GM23338 (cell line): Measurements from ENCODE around the gene RASGRP4. TPM values are rescaled to one million over a fixed set of nuclear protein-coding genes. Genes with fewer than 3 reads are reported as not detected.

Experiments
- ATAC-seq: fragments of 200-7000 bp; cut with Tn5 transposase; 3 replicates; pipeline ENCODE4 v1.9.1; 2020
- DNase-seq: peaks from one replicate; pipeline ENCODE4 v3.0.0-alpha.2; 2015; ENCODE audit warnings: low spot score
- H2AFZ ChIP-seq: fragments of 200-600 bp; sonication (generic); 2 replicates; pipeline ENCODE4 v1.8.0; 2016; ENCODE audit warnings: antibody characterized with exemption, mild to moderate bottlenecking, moderate library complexity
- H3F3A ChIP-seq: fragments of 200-600 bp; sonication (generic); replicated peaks from 2 replicates; pipeline ENCODE4 v1.8.0; 2017; ENCODE audit warnings: antibody characterized with exemption, mixed run types, low read depth
- H3K27ac ChIP-seq: fragments of 200-600 bp; sonication (generic); 2 replicates; pipeline ENCODE4 v1.6.1; 2016; ENCODE audit warnings: low read depth
- H3K27me3 ChIP-seq: fragments of 200-600 bp; sonication (generic); 2 replicates; pipeline ENCODE4 v1.8.0; 2016; ENCODE audit warnings: mild to moderate bottlenecking, mixed run types, moderate library complexity; ENCODE audit not compliant: insufficient read depth
- H3K36me3 ChIP-seq: fragments of 200-600 bp; sonication (generic); 2 replicates; pipeline ENCODE4 v1.8.0; 2016; ENCODE audit warnings: mild to moderate bottlenecking; ENCODE audit not compliant: insufficient read depth
- H3K4me1 ChIP-seq: fragments of 200-600 bp; sonication (generic); 2 replicates; pipeline ENCODE4 v1.8.0; 2016; ENCODE audit warnings: mild to moderate bottlenecking, moderate library complexity; ENCODE audit not compliant: insufficient read depth
- H3K4me2 ChIP-seq: fragments of 200-600 bp; sonication (generic); 2 replicates; pipeline ENCODE4 v1.7.1; 2017; ENCODE audit warnings: mixed run types
- H3K4me3 ChIP-seq: fragments of 200-600 bp; sonication (generic); 2 replicates; pipeline ENCODE4 v1.6.1; 2016; ENCODE audit warnings: mixed run types
- H3K79me2 ChIP-seq: fragments of 200-600 bp; sonication (generic); replicated peaks from 2 replicates; pipeline ENCODE4 v1.8.0; 2017; ENCODE audit warnings: mild to moderate bottlenecking; ENCODE audit not compliant: insufficient read depth
- H3K9me2 ChIP-seq: fragments of 200-600 bp; sonication (generic); 2 replicates; pipeline ENCODE4 v1.8.0; 2017; ENCODE audit not compliant: insufficient read depth
- H4K20me1 ChIP-seq: fragments of 200-600 bp; sonication (generic); replicated peaks from 2 replicates; pipeline ENCODE4 v1.8.0; 2017; ENCODE audit warnings: mild to moderate bottlenecking; ENCODE audit not compliant: insufficient read depth
- H3K27ac Mint-ChIP-seq: 2 replicates; pipeline ENCODE4 v1.8.0; 2020; ENCODE audit warnings: inconsistent platforms, mild to moderate bottlenecking, moderate library complexity, mixed read lengths
- H3K27me3 Mint-ChIP-seq: 3 replicates; pipeline ENCODE4 v1.8.0; 2022; ENCODE audit warnings: low read depth, mild to moderate bottlenecking, moderate library complexity, mixed read lengths, inconsistent platforms; ENCODE audit not compliant: insufficient read depth, poor library complexity
- H3K36me3 Mint-ChIP-seq: 3 replicates; pipeline ENCODE4 v1.8.0; 2021; ENCODE audit warnings: low read depth, mild to moderate bottlenecking, inconsistent platforms, moderate library complexity, mixed read lengths
- H3K4me1 Mint-ChIP-seq: 3 replicates; pipeline ENCODE4 v1.8.0; 2020; ENCODE audit warnings: mild to moderate bottlenecking, inconsistent platforms, mixed read lengths
- H3K4me3 Mint-ChIP-seq: 3 replicates; pipeline ENCODE4 v1.8.0; 2021; ENCODE audit warnings: moderate library complexity, mild to moderate bottlenecking, inconsistent platforms, mixed read lengths
- H3K9me3 Mint-ChIP-seq: 3 replicates; pipeline ENCODE4 v1.8.0; 2020; ENCODE audit warnings: moderate library complexity, mild to moderate bottlenecking, inconsistent platforms, mixed read lengths
- CREB1 ChIP-seq: fragments of 250-450 bp; sonication (Bioruptor Pico); IDR thresholded peaks from 2 replicates; pipeline ENCODE4 v1.5.0; 2020; ENCODE audit warnings: low read depth, mild to moderate bottlenecking, moderate library complexity
- EZH2 ChIP-seq: fragments of 200-600 bp; sonication (generic); IDR thresholded peaks from one replicate; pipeline ENCODE4 v1.8.0; 2017; ENCODE audit warnings: antibody characterized with exemption, mild to moderate bottlenecking, low read depth; ENCODE audit not compliant: unreplicated experiment
- EZH2phosphoT487 ChIP-seq: fragments of 200-600 bp; sonication (generic); IDR thresholded peaks from one replicate; pipeline ENCODE4 v1.8.1; 2018; ENCODE audit warnings: antibody characterized with exemption; ENCODE audit not compliant: unreplicated experiment
- NANOG ChIP-seq: IDR thresholded peaks from 2 replicates; pipeline ENCODE4 v1.6.1; 2016; ENCODE audit warnings: antibody characterized with exemption, borderline replicate concordance
- STAT1 ChIP-seq: IDR thresholded peaks from one replicate; pipeline ENCODE4 v1.6.1; 2016; ENCODE audit warnings: antibody characterized with exemption; ENCODE audit not compliant: unreplicated experiment
- ZNF114 ChIP-seq: fragments of 250-450 bp; sonication (Bioruptor Pico); IDR thresholded peaks from 2 replicates; pipeline ENCODE4 v1.5.0; 2020; ENCODE audit warnings: mild to moderate bottlenecking, moderate library complexity
- ZNF331 ChIP-seq: fragments of 250-450 bp; sonication (Bioruptor Pico); IDR thresholded peaks from 2 replicates; pipeline ENCODE4 v1.5.0; 2020; ENCODE audit warnings: low read depth, mild to moderate bottlenecking, moderate library complexity
- polyA plus RNA-seq: library from polyadenylated mRNA; unstranded; fragments of >200 nt; fragmentation: Nextera tagmentation; extraction: Ambion mirVana; gene quantifications from 2 replicates; pipeline ENCODE4 v1.2.1, GENCODE V29; 2016
- total RNA-seq: library from RNA; depleted of rRNA; stranded (reverse); fragments of >200 nt; shearing (Covaris generic); gene quantifications from 2 replicates; pipeline ENCODE4 v1.2.3, GENCODE V29; 2014
- TF ChIP-seq, protein P1 (sequence below): IDR thresholded peaks from 2 replicates; pipeline ENCODE4 v1.6.1; 2016; ENCODE audit warnings: antibody characterized with exemption
- TF ChIP-seq, protein P2 (sequence below): fragments of 250-450 bp; sonication (Bioruptor Pico); IDR thresholded peaks from 2 replicates; pipeline ENCODE4 v1.5.0; 2020; ENCODE audit warnings: mild to moderate bottlenecking, moderate library complexity
- TF ChIP-seq, protein P3 (sequence below): IDR thresholded peaks from one replicate; pipeline ENCODE4 v1.6.1; 2018; ENCODE audit warnings: antibody characterized with exemption; ENCODE audit not compliant: unreplicated experiment
- TF ChIP-seq, protein P4 (sequence below), 2 experiments: fragments of 200-600 bp in 1 of 2; sonication (generic) in 1 of 2; conservative IDR thresholded peaks; 2 replicates each; pipeline versions ENCODE4 v1.5.1 to v1.6.1; 2016 to 2017; ENCODE audit warnings: antibody characterized with exemption in 2 of 2, low read depth in 2 of 2, mild to moderate bottlenecking in 2 of 2, moderate library complexity in 1 of 2

The RASGRP4 gene
- total and polyA plus RNA-seq, 2 experiments from 2014 or later, result 1.6 to 3.6 TPM

DNA sequence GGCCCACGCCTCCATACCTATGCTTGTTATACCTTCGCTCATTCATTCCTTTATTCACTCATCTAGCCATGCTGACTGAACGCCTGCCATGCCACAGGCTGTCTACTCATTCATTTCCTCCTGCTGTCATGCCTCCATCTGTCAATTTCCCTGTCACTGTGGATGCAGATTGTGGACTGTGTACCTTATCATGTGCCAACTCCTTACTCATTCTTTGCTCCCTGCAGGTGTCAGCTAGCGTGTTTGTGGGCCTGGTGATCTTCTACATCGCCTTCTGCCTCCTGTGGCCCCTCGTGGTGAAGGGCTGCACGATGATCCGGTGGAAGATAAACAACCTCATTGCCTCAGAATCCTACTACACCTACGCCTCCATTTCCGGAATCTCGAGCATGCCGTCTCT, 55.7 kb downstream of the RASGRP4 start:
- DNase-seq (no peak), ATAC-seq (no peak)
- H3K27me3 Mint-ChIP-seq, result peaks cover 16% of the 10 kb centered on the region
- no peaks in the 10 kb centered on the region for H3K9me2 ChIP-seq
- H3K27me3 ChIP-seq, result no peaks in the 10 kb centered on the region
- peaks cover 5% of the 10 kb centered on the region; the same call in 1 of the 2 replicates for H3K4me1 ChIP-seq
- no peak overlapping the region for H3K4me2 ChIP-seq
- peaks cover 3% of the 10 kb centered on the region; the same call in 1 of the 3 replicates for H3K36me3 Mint-ChIP-seq
- TF ChIP-seq, protein P1, sequence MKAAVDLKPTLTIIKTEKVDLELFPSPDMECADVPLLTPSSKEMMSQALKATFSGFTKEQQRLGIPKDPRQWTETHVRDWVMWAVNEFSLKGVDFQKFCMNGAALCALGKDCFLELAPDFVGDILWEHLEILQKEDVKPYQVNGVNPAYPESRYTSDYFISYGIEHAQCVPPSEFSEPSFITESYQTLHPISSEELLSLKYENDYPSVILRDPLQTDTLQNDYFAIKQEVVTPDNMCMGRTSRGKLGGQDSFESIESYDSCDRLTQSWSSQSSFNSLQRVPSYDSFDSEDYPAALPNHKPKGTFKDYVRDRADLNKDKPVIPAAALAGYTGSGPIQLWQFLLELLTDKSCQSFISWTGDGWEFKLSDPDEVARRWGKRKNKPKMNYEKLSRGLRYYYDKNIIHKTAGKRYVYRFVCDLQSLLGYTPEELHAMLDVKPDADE, result no peak
- TF ChIP-seq CREB1 (CRISPR knock-in tag), result no peak
- TF ChIP-seq ZNF331 (CRISPR knock-in tag), result no peak
- TF ChIP-seq EZH2, result no peak
- TF ChIP-seq, protein P2, sequence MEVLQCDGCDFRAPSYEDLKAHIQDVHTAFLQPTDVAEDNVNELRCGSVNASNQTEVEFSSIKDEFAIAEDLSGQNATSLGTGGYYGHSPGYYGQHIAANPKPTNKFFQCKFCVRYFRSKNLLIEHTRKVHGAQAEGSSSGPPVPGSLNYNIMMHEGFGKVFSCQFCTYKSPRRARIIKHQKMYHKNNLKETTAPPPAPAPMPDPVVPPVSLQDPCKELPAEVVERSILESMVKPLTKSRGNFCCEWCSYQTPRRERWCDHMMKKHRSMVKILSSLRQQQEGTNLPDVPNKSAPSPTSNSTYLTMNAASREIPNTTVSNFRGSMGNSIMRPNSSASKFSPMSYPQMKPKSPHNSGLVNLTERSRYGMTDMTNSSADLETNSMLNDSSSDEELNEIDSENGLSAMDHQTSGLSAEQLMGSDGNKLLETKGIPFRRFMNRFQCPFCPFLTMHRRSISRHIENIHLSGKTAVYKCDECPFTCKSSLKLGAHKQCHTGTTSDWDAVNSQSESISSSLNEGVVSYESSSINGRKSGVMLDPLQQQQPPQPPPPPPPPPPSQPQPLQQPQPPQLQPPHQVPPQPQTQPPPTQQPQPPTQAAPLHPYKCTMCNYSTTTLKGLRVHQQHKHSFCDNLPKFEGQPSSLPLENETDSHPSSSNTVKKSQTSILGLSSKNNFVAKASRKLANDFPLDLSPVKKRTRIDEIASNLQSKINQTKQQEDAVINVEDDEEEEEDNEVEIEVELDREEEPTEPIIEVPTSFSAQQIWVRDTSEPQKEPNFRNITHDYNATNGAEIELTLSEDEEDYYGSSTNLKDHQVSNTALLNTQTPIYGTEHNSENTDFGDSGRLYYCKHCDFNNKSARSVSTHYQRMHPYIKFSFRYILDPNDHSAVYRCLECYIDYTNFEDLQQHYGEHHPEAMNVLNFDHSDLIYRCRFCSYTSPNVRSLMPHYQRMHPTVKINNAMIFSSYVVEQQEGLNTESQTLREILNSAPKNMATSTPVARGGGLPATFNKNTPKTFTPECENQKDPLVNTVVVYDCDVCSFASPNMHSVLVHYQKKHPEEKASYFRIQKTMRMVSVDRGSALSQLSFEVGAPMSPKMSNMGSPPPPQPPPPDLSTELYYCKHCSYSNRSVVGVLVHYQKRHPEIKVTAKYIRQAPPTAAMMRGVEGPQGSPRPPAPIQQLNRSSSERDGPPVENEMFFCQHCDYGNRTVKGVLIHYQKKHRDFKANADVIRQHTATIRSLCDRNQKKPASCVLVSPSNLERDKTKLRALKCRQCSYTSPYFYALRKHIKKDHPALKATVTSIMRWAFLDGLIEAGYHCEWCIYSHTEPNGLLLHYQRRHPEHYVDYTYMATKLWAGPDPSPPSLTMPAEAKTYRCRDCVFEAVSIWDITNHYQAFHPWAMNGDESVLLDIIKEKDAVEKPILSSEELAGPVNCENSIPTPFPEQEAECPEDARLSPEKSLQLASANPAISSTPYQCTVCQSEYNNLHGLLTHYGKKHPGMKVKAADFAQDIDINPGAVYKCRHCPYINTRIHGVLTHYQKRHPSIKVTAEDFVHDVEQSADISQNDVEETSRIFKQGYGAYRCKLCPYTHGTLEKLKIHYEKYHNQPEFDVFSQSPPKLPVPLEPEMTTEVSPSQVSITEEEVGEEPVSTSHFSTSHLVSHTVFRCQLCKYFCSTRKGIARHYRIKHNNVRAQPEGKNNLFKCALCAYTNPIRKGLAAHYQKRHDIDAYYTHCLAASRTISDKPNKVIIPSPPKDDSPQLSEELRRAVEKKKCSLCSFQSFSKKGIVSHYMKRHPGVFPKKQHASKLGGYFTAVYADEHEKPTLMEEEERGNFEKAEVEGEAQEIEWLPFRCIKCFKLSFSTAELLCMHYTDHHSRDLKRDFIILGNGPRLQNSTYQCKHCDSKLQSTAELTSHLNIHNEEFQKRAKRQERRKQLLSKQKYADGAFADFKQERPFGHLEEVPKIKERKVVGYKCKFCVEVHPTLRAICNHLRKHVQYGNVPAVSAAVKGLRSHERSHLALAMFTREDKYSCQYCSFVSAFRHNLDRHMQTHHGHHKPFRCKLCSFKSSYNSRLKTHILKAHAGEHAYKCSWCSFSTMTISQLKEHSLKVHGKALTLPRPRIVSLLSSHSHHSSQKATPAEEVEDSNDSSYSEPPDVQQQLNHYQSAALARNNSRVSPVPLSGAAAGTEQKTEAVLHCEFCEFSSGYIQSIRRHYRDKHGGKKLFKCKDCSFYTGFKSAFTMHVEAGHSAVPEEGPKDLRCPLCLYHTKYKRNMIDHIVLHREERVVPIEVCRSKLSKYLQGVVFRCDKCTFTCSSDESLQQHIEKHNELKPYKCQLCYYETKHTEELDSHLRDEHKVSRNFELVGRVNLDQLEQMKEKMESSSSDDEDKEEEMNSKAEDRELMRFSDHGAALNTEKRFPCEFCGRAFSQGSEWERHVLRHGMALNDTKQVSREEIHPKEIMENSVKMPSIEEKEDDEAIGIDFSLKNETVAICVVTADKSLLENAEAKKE, result no peak
- no peak for TF ChIP-seq STAT1
- no peak for TF ChIP-seq NANOG
- TF ChIP-seq, protein P3, sequence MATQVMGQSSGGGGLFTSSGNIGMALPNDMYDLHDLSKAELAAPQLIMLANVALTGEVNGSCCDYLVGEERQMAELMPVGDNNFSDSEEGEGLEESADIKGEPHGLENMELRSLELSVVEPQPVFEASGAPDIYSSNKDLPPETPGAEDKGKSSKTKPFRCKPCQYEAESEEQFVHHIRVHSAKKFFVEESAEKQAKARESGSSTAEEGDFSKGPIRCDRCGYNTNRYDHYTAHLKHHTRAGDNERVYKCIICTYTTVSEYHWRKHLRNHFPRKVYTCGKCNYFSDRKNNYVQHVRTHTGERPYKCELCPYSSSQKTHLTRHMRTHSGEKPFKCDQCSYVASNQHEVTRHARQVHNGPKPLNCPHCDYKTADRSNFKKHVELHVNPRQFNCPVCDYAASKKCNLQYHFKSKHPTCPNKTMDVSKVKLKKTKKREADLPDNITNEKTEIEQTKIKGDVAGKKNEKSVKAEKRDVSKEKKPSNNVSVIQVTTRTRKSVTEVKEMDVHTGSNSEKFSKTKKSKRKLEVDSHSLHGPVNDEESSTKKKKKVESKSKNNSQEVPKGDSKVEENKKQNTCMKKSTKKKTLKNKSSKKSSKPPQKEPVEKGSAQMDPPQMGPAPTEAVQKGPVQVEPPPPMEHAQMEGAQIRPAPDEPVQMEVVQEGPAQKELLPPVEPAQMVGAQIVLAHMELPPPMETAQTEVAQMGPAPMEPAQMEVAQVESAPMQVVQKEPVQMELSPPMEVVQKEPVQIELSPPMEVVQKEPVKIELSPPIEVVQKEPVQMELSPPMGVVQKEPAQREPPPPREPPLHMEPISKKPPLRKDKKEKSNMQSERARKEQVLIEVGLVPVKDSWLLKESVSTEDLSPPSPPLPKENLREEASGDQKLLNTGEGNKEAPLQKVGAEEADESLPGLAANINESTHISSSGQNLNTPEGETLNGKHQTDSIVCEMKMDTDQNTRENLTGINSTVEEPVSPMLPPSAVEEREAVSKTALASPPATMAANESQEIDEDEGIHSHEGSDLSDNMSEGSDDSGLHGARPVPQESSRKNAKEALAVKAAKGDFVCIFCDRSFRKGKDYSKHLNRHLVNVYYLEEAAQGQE, result no peak
- no peak for TF ChIP-seq EZH2phosphoT487
- no peak for TF ChIP-seq ZNF114 (CRISPR knock-in tag)
- TF ChIP-seq, protein P4, sequence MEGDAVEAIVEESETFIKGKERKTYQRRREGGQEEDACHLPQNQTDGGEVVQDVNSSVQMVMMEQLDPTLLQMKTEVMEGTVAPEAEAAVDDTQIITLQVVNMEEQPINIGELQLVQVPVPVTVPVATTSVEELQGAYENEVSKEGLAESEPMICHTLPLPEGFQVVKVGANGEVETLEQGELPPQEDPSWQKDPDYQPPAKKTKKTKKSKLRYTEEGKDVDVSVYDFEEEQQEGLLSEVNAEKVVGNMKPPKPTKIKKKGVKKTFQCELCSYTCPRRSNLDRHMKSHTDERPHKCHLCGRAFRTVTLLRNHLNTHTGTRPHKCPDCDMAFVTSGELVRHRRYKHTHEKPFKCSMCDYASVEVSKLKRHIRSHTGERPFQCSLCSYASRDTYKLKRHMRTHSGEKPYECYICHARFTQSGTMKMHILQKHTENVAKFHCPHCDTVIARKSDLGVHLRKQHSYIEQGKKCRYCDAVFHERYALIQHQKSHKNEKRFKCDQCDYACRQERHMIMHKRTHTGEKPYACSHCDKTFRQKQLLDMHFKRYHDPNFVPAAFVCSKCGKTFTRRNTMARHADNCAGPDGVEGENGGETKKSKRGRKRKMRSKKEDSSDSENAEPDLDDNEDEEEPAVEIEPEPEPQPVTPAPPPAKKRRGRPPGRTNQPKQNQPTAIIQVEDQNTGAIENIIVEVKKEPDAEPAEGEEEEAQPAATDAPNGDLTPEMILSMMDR (conservative IDR thresholded peaks at IDR 0.05; ENCODE audit: low read depth in 2 of 2), result no peak
- no peak overlapping the region for H3K4me3 ChIP-seq
- no peak overlapping the region; the same call in 2 of the 3 replicates for H3K4me3 Mint-ChIP-seq
- H2AFZ ChIP-seq, result no peak overlapping the region
- H4K20me1 ChIP-seq, result no peaks in the 10 kb centered on the region
- H3K4me1 Mint-ChIP-seq, result peaks cover 6% of the 10 kb centered on the region
- no peaks in the 10 kb centered on the region; the same call in 2 of the 3 replicates for H3K9me3 Mint-ChIP-seq
- no peaks in the 10 kb centered on the region for H3K36me3 ChIP-seq
- H3F3A ChIP-seq, result no peaks in the 10 kb centered on the region
- H3K27ac ChIP-seq, result no peak overlapping the region
- peaks cover 5% of the 10 kb centered on the region for H3K79me2 ChIP-seq
- H3K27ac Mint-ChIP-seq, result no peak overlapping the region
